GM18498 (cell line): ENCODE results near the gene ARHGAP30.
"Not testable (repeated sequence)": the region's sequence is repeated elsewhere in the genome, so short reads cannot be mapped to it uniquely, and the experiment has no call there.

Experiments
- ATAC-seq: cut with Tn5 transposase; IDR thresholded peaks from one replicate; pipeline ENCODE4 v1.9.1; 2021; ENCODE audit warnings: mild to moderate bottlenecking, moderate library complexity; ENCODE audit not compliant: unreplicated experiment

ARHGAP30 gene

GRCh38 chr1:161073474-161074121 is 3.9 kb upstream of the ARHGAP30 start:
- ATAC-seq = no peak

GRCh38 chr1:161072751-161073449 is 3.2 kb upstream of the ARHGAP30 start:
- ATAC-seq = no peak

GRCh38 chr1:161071886-161072371 is 2.2 kb upstream of the ARHGAP30 start:
- no peak for ATAC-seq

GRCh38 chr1:161070761-161071160 is 1.1 kb upstream of the ARHGAP30 start:
- ATAC-seq = no peak

GRCh38 chr1:161069241-161069640 is 450 bp downstream of the ARHGAP30 start:
- no peak for ATAC-seq

- peak; percentile 51 for ATAC-seq
Observed at GRCh38 chr1:161068306-161069234, 1.1 kb downstream of the ARHGAP30 start.

- ATAC-seq = no peak
Observed at GRCh38 chr1:161066694-161067093, 3.0 kb downstream of the ARHGAP30 start.

- ATAC-seq = not testable (repeated sequence)
Observed at GRCh38 chr1:161065681-161066080, 4.0 kb downstream of the ARHGAP30 start.

GRCh38 chr1:161063936-161064335 is 5.8 kb downstream of the ARHGAP30 start:
- not testable (repeated sequence) for ATAC-seq

- ATAC-seq = no peak
Observed at GRCh38 chr1:161061419-161061818, 8.3 kb downstream of the ARHGAP30 start.

GRCh38 chr1:161059293-161059692 is 10.4 kb downstream of the ARHGAP30 start:
- ATAC-seq = no peak

GRCh38 chr1:161054805-161055204 is 14.9 kb downstream of the ARHGAP30 start:
- no peak for ATAC-seq

- ATAC-seq = no peak
Observed at GRCh38 chr1:161054232-161054631, 15.5 kb downstream of the ARHGAP30 start.

- no peak for ATAC-seq
Observed at GRCh38 chr1:161052899-161053298, 16.8 kb downstream of the ARHGAP30 start.

GRCh38 chr1:161051219-161051618 is 18.5 kb downstream of the ARHGAP30 start:
- ATAC-seq = no peak

- ATAC-seq = no peak
Observed at GRCh38 chr1:161048949-161049722, 20.6 kb downstream of the ARHGAP30 start.

- no peak for ATAC-seq
Observed at GRCh38 chr1:161047436-161048420, 22.0 kb downstream of the ARHGAP30 start.

GRCh38 chr1:161046605-161047228 is 23.0 kb downstream of the ARHGAP30 start:
- ATAC-seq = peak; percentile 39
